ENCODE results near the gene MMP17.
A peak's percentile ranks its signal among the peaks of the same experiment; 100 is the strongest.

Gene MMP17

GRCh38 chr12:131830335-131830913, 2.2 kb downstream of the MMP17 start:
- H3K4me3 Mint-ChIP-seq, result peak overlapping the region; percentile 91
- H3K4me1 Mint-ChIP-seq (ENCODE audit: low read depth), result peaks cover 36% of the 10 kb centered on the region
- no peaks in the 10 kb centered on the region for H3K36me3 Mint-ChIP-seq (ENCODE audit: low read depth)
- H3K27ac Mint-ChIP-seq, result peak overlapping the region; percentile 39
- intact Hi-C loops (cut with micrococcal nuclease), result loop anchor here (5.0 to 10.0 kb wide), 2 partner anchors 64 to 117 kb away; partner anchors contain the start of genes EP400 and ULK1
- no peaks in the 10 kb centered on the region for H3K9me3 Mint-ChIP-seq
- H3K27me3 Mint-ChIP-seq, result peaks cover 38% of the 10 kb centered on the region

GRCh38 chr12:131830914-131831571, 2.9 kb downstream of the MMP17 start:
- no peaks in the 10 kb centered on the region for H3K9me3 Mint-ChIP-seq
- no peaks in the 10 kb centered on the region for H3K36me3 Mint-ChIP-seq (ENCODE audit: low read depth)
- H3K4me3 Mint-ChIP-seq, result peak overlapping the region; percentile 91
- H3K27ac Mint-ChIP-seq, result peak overlapping the region; percentile 39
- peaks cover 38% of the 10 kb centered on the region for H3K27me3 Mint-ChIP-seq
- peaks cover 36% of the 10 kb centered on the region for H3K4me1 Mint-ChIP-seq (ENCODE audit: low read depth)
- intact Hi-C loops (cut with micrococcal nuclease), result loop anchor here (5.0 to 10.0 kb wide), 2 partner anchors 64 to 116 kb away; partner anchors contain the start of genes EP400 and ULK1

DNA sequence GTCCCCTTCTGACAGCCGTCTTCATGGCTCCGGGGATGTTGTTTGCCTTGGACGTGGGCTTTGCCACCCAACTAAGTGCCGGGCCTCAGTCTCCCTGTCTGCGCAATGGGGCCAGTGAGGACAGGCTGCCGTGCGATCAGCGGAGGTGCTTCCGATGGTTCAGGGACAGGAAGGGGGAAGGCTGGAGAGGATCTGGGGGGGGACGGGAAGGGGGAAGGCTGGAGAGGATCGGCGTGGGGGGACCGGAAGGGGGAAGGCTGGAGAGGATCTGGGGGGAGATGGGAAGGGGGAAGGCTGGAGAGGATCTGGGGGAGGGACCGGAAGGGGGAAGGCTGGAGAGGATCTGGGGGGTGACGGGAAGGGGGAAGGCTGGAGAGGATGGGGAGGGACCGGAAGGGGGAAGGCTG, 3.4 kb downstream of the MMP17 start:
- Mint-ChIP-seq H3K36me3 (ENCODE audit: low read depth) (no peaks in the 10 kb centered on the region), H3K9me3 (no peaks in the 10 kb centered on the region), H3K27ac (peak overlapping the region; percentile 39), H3K27me3 (peaks cover 33% of the 10 kb centered on the region), H3K4me3 (peak overlapping the region; percentile 91), H3K4me1 (ENCODE audit: low read depth) (peaks cover 34% of the 10 kb centered on the region)
- intact Hi-C loops (cut with micrococcal nuclease), result loop anchor here (5.0 to 10.0 kb wide), 2 partner anchors 63 to 116 kb away; partner anchors contain the start of genes EP400 and ULK1

GRCh38 chr12:131832321-131833231, 4.4 kb downstream of the MMP17 start:
- peaks cover 31% of the 10 kb centered on the region for H3K4me1 Mint-ChIP-seq (ENCODE audit: low read depth)
- no peaks in the 10 kb centered on the region for H3K36me3 Mint-ChIP-seq (ENCODE audit: low read depth)
- no peak overlapping the region for H3K27ac Mint-ChIP-seq
- intact Hi-C loops (cut with micrococcal nuclease), result loop anchor here (5.0 to 10.0 kb wide), 2 partner anchors 62 to 115 kb away; partner anchors contain the start of genes EP400 and ULK1
- no peaks in the 10 kb centered on the region for H3K9me3 Mint-ChIP-seq
- H3K27me3 Mint-ChIP-seq, result peaks cover 29% of the 10 kb centered on the region
- H3K4me3 Mint-ChIP-seq, result no peak overlapping the region

DNA sequence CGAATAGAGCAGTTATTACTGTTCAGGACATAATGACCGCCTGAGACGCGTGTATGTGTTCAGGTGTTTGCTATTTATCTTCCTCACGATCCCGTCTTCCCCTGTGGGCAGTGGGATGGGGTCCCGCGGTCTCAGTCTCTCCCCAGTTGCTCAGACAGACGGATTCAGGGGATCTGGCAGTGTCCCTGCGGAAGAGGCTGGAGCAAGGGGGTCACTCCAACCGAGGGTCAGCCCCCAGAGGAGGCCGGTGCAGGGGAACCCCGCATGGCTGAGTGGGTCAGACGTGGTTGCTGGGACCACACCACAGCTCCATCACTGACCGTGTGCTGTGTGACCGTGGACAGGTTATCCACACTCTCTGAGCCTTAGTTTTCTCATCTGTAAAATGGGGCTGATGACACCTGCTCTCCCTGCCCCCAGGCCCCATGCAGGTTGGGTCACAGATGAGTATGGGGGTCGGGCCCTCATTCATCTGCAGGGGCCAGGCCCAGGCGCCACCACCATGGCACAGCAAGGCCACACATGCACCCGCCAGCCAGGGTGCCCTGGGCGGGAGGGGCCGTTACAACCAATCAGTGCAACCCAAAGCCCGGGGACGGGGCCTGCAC, 5.2 kb downstream of the MMP17 start:
- intact Hi-C loops (cut with micrococcal nuclease), result loop anchor here (5.0 to 10.0 kb wide), 2 partner anchors 61 to 114 kb away; partner anchors contain the start of genes EP400 and ULK1
- H3K36me3 Mint-ChIP-seq (ENCODE audit: low read depth), result no peaks in the 10 kb centered on the region
- H3K4me1 Mint-ChIP-seq (ENCODE audit: low read depth), result peaks cover 31% of the 10 kb centered on the region
- H3K4me3 Mint-ChIP-seq, result no peak overlapping the region
- H3K27me3 Mint-ChIP-seq, result peaks cover 29% of the 10 kb centered on the region
- no peaks in the 10 kb centered on the region for H3K9me3 Mint-ChIP-seq
- no peak overlapping the region for H3K27ac Mint-ChIP-seq

DNA sequence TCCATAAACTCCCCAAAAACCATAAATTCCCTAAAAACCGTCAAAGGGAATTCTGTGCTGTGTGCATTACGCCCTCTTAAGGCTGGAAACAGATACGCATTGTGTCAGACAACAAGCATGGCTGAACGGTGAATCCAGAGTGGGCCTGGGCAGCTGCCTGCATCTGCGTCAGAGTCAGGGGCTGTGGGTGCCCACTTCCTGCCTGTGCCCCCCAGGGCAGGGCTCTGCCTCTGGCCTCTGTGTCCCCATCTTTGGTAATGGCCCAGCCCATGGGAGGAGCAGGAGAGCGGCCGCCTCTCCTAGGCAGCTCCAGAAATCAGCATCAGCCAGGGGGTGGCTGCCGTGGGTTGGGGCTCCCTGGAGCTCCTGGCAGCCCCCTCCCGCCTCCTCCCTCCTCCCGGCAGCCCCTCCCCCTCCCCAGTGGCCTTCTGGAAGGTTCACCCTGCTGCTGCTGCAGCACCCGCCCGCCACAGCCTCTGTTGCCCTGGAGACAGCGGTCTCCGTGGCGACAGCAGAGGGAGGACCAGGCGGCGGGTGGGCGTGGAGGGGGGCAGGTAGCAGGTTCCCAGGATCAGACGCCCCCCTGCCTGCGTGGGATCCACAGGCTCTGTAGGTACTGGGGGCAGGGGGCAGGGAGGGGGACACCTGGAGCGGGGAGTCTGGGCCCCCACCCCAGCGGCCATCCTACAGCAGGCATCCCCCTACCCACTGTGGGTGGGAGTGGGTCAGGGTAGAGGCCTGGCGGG, 5.9 kb downstream of the MMP17 start:
- no peak overlapping the region for H3K4me3 Mint-ChIP-seq
- H3K4me1 Mint-ChIP-seq (ENCODE audit: low read depth), result peaks cover 30% of the 10 kb centered on the region
- H3K27ac Mint-ChIP-seq, result no peak overlapping the region
- H3K27me3 Mint-ChIP-seq, result peaks cover 29% of the 10 kb centered on the region
- intact Hi-C loops (cut with micrococcal nuclease), result loop anchor here (5.0 to 10.0 kb wide), 2 partner anchors 61 to 113 kb away; partner anchors contain the start of genes EP400 and ULK1
- no peaks in the 10 kb centered on the region for H3K36me3 Mint-ChIP-seq (ENCODE audit: low read depth)
- no peaks in the 10 kb centered on the region for H3K9me3 Mint-ChIP-seq

GRCh38 chr12:131834798-131835615, 6.8 kb downstream of the MMP17 start:
- intact Hi-C loops (cut with micrococcal nuclease), result loop anchor here (5.0 to 10.0 kb wide), 2 partner anchors 60 to 112 kb away; partner anchors contain the start of genes EP400 and ULK1
- no peaks in the 10 kb centered on the region for H3K9me3 Mint-ChIP-seq
- peaks cover 21% of the 10 kb centered on the region for H3K4me1 Mint-ChIP-seq (ENCODE audit: low read depth)
- H3K36me3 Mint-ChIP-seq (ENCODE audit: low read depth), result peaks cover 1% of the 10 kb centered on the region
- no peak overlapping the region for H3K27ac Mint-ChIP-seq
- H3K27me3 Mint-ChIP-seq, result peaks cover 22% of the 10 kb centered on the region
- no peak overlapping the region for H3K4me3 Mint-ChIP-seq

DNA sequence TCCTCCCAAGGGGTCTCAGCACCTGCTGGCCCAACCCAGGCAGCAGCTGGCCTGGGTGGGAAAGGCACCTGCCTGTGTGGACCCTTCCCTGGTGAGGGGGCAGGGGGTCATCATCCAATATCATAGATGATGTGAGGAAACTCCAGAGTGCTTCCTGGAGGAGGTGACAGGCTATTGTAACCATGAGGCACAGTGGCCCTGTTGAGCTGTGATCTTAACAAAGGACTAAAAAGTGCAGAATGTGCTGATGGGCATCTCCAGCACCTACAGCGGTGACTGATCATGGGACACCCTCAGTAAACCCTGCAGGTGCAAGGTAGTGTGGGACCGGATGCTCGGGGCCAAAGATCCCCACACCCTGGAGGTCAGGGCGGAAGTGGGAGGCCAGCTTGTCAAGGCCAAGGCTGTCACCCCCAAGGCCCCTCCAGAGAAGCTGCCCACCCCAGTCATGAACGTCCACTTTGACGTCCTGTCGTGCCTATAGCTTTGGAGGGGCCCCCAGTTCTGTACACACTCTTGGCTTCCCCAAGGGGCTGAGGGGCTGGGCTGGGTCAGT, 7.5 kb downstream of the MMP17 start:
- Mint-ChIP-seq H3K27me3 (peaks cover 22% of the 10 kb centered on the region), H3K36me3 (ENCODE audit: low read depth) (peaks cover 8% of the 10 kb centered on the region), H3K27ac (no peak overlapping the region), H3K4me3 (no peak overlapping the region), H3K9me3 (no peaks in the 10 kb centered on the region), H3K4me1 (ENCODE audit: low read depth) (peaks cover 20% of the 10 kb centered on the region)
- intact Hi-C loops (cut with micrococcal nuclease), result loop anchor here (10.0 kb wide), 1 partner anchor 59 kb away; the partner anchor contains the start of gene ULK1

DNA sequence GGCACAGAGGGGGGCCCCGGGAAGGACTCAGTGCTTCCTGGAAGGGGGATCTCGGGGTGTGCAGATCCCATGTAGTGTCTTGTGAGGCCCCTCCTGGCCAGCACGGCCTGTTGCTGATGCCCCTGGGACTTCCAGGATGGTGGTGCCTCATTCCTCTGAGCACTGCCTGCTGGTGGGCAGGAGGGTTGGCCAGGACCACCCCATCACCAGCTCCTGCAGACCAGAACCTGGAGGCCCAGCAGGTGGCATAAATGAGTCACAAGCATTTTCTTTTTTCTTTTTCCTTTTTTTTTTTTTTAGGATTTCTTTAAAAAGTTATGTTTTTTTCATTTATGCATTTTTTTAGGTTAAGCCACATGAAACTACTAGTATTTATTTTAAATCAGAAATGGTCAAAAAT, 8.0 kb downstream of the MMP17 start:
- H3K4me3 Mint-ChIP-seq, result no peak overlapping the region
- H3K36me3 Mint-ChIP-seq (ENCODE audit: low read depth), result peaks cover 13% of the 10 kb centered on the region
- intact Hi-C loops (cut with micrococcal nuclease), result loop anchor here (10.0 kb wide), 1 partner anchor 59 kb away; the partner anchor contains the start of gene ULK1
- peaks cover 15% of the 10 kb centered on the region for H3K4me1 Mint-ChIP-seq (ENCODE audit: low read depth)
- H3K9me3 Mint-ChIP-seq, result no peaks in the 10 kb centered on the region
- no peak overlapping the region for H3K27ac Mint-ChIP-seq
- H3K27me3 Mint-ChIP-seq, result peaks cover 19% of the 10 kb centered on the region

DNA sequence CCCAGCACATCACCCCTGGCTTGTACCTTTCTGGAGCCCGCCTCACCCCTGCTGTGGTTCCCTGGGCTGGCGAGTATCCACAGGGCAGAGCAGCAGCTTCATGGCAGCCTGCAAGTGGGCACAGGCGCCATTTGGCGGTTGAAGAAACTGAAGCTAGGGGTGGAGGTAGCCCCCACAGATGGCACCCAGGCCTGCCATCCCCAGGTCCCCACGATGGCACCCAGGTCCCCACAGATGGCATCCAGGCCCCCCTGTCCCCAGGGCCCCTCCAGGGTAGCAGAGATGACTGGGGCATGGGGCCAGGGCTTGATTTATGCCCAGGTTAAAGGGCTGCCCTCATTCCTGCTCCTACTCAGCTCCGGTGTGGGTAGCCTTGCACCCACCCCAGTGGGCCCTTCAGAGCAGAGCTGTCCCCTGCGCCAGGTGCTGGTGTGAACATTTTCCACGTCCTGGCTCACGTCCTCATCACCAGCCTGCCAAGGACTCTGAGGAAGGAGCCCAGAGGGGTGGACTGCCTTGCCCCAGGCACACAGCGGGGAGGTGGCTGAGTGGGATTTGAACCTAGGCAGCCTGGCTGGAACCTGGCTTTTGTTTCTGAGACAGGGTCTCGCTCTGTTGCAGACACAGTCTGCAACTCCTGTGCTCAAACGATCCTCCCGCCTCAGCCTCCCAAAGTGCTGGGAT, 8.7 kb downstream of the MMP17 start:
- H3K4me3 Mint-ChIP-seq, result no peak overlapping the region
- H3K36me3 Mint-ChIP-seq (ENCODE audit: low read depth), result peaks cover 20% of the 10 kb centered on the region
- H3K27ac Mint-ChIP-seq, result no peak overlapping the region
- peaks cover 14% of the 10 kb centered on the region for H3K27me3 Mint-ChIP-seq
- peaks cover 9% of the 10 kb centered on the region for H3K4me1 Mint-ChIP-seq (ENCODE audit: low read depth)
- intact Hi-C loops (cut with micrococcal nuclease), result loop anchor here (10.0 kb wide), 1 partner anchor 58 kb away; the partner anchor contains the start of gene ULK1
- H3K9me3 Mint-ChIP-seq, result no peaks in the 10 kb centered on the region

DNA sequence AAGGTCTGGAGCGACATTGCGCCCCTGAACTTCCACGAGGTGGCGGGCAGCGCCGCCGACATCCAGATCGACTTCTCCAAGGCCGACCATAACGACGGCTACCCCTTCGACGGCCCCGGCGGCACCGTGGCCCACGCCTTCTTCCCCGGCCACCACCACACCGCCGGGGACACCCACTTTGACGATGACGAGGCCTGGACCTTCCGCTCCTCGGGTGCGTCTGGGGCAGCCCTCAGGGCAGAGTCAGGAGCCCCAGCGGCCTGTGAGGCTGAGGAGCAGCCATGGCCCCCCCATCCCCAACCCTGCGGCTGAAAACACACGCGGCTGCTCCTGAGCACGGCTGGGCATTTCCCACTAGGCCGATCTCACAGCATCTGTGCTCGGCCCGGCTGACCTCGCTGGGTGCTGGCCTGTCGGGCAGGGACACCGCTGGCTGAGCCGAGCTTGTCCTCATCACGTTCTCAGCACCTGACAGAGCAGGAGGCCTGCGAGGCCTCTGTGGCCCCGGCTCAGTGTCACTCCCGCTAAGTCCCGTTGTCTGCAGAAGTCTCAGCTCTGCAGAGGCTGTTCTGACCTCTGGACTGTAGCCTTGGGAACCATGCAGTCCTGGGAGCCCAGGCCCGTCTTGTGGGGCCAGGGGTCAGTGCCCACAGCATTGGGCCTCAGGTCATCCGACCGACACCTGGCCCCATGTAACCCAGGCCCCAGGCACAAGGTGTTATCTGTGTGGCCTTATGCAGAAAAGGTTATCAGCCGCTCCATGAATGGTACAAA, 12.6 kb downstream of the MMP17 start:
- no peaks in the 10 kb centered on the region for H3K27me3 Mint-ChIP-seq
- peaks cover 46% of the 10 kb centered on the region for H3K36me3 Mint-ChIP-seq (ENCODE audit: low read depth)
- intact Hi-C loops (cut with micrococcal nuclease), result no loop called here
- no peak overlapping the region for H3K4me3 Mint-ChIP-seq
- no peaks in the 10 kb centered on the region for H3K4me1 Mint-ChIP-seq (ENCODE audit: low read depth)
- no peaks in the 10 kb centered on the region for H3K9me3 Mint-ChIP-seq
- H3K27ac Mint-ChIP-seq, result no peak overlapping the region

Data from dendritic cell treated with granulocyte-macrophage colony-stimulating factor and Interleukin-4, amounts not matched to agents 40 ng/mL and 50 ng/mL, for 4 days (primary cell).